Measurements from ENCODE around the gene RAB14.

RAB14 gene

GRCh38 chr9:121230256-121230655 lies 28.6 kb upstream of the RAB14 start:
- DNase-seq (ENCODE audit: low read depth) = no peak
- no peak for TF ChIP-seq CTCF (IDR thresholded peaks at IDR 0.05; ENCODE audit: insufficient read depth, low read depth, low read length, missing control alignments)
- no peak overlapping the region for H3K4me3 ChIP-seq (ENCODE audit: low read length)

- no peak overlapping the region for H3K4me3 ChIP-seq (ENCODE audit: low read length)
- no peak for TF ChIP-seq CTCF (IDR thresholded peaks at IDR 0.05; ENCODE audit: insufficient read depth, low read depth, low read length, missing control alignments)
- no peak for DNase-seq (ENCODE audit: low read depth)
Observed at GRCh38 chr9:121227862-121228261, 26.2 kb upstream of the RAB14 start.

- TF ChIP-seq CTCF (IDR thresholded peaks at IDR 0.05; ENCODE audit: insufficient read depth, low read depth, low read length, missing control alignments) = no peak
- H3K4me3 ChIP-seq (ENCODE audit: low read length) = no peak overlapping the region
- DNase-seq (ENCODE audit: low read depth) = peak; percentile 54
Observed at GRCh38 chr9:121226175-121226574, 24.5 kb upstream of the RAB14 start.

- H3K4me3 ChIP-seq (ENCODE audit: low read length) = no peak overlapping the region
- TF ChIP-seq CTCF (IDR thresholded peaks at IDR 0.05; ENCODE audit: insufficient read depth, low read depth, low read length, missing control alignments) = no peak
- DNase-seq (ENCODE audit: low read depth) = no peak
Observed at GRCh38 chr9:121225240-121225639, 23.6 kb upstream of the RAB14 start.

GRCh38 chr9:121222524-121223171 lies 21.0 kb upstream of the RAB14 start:
- H3K4me3 ChIP-seq (ENCODE audit: low read length) = no peak overlapping the region
- TF ChIP-seq CTCF (IDR thresholded peaks at IDR 0.05; ENCODE audit: insufficient read depth, low read depth, low read length, missing control alignments) = peak; percentile 76
- DNase-seq (ENCODE audit: low read depth) = peak; percentile 66

GRCh38 chr9:121221664-121222055 lies 20.0 kb upstream of the RAB14 start:
- no peak for DNase-seq (ENCODE audit: low read depth)
- no peak for TF ChIP-seq CTCF (IDR thresholded peaks at IDR 0.05; ENCODE audit: insufficient read depth, low read depth, low read length, missing control alignments)
- no peak overlapping the region for H3K4me3 ChIP-seq (ENCODE audit: low read length)

GRCh38 chr9:121220996-121221663 lies 19.5 kb upstream of the RAB14 start:
- no peak for TF ChIP-seq CTCF (IDR thresholded peaks at IDR 0.05; ENCODE audit: insufficient read depth, low read depth, low read length, missing control alignments)
- no peak overlapping the region for H3K4me3 ChIP-seq (ENCODE audit: low read length)
- DNase-seq (ENCODE audit: low read depth) = no peak

All from epithelial cell of esophagus (primary cell).